Progenitor cell of endocrine pancreas (in vitro differentiated cells): Measurements from ENCODE around the gene BMPER. TPM values are rescaled to one million over a fixed set of nuclear protein-coding genes. Genes with fewer than 3 reads are reported as not detected.

Experiments
- DNase-seq: peaks from one replicate; pipeline ENCODE4 v3.0.0; 2021; ENCODE audit warnings: low spot score; ENCODE audit not compliant: unreplicated experiment
- H3K27ac Mint-ChIP-seq: 2 replicates; pipeline ENCODE4 v1.8.0; 2021; ENCODE audit warnings: mild to moderate bottlenecking, moderate library complexity, mixed read lengths
- H3K27me3 Mint-ChIP-seq: 2 replicates; pipeline ENCODE4 v1.8.0; 2021; ENCODE audit warnings: mixed read lengths
- H3K36me3 Mint-ChIP-seq: 2 replicates; pipeline ENCODE4 v1.8.0; 2022; ENCODE audit warnings: mixed read lengths; ENCODE audit not compliant: insufficient read depth
- H3K4me1 Mint-ChIP-seq: 2 replicates; pipeline ENCODE4 v1.8.0; 2021; ENCODE audit warnings: low read depth, mixed read lengths
- H3K4me3 Mint-ChIP-seq: 2 replicates; pipeline ENCODE4 v1.8.0; 2021; ENCODE audit warnings: low read depth, mild to moderate bottlenecking, moderate library complexity, mixed read lengths
- H3K9me3 Mint-ChIP-seq: 2 replicates; pipeline ENCODE4 v1.8.0; 2021; ENCODE audit warnings: low read depth, mixed read lengths
- CTCF ChIP-seq: fragments of 200-600 bp; sonication (generic); IDR thresholded peaks from one replicate; pipeline ENCODE4 v1.5.0; 2021; ENCODE audit warnings: antibody characterized with exemption, mild to moderate bottlenecking; ENCODE audit not compliant: unreplicated experiment
- long read RNA-seq: library from polyadenylated mRNA; unstranded; transcript quantifications from one replicate; pipeline ENCODE4 v2.0.0, GENCODE V29; 2020
- total RNA-seq: library from RNA; stranded (reverse); gene quantifications from 2 replicates; pipeline ENCODE4 v1.2.1, GENCODE V29; 2021

BMPER gene
- total RNA-seq: 0.36 and 0.69 TPM in 2 replicates
- long read RNA-seq, partial matches to known transcripts: 1 of 1 reads
- long read RNA-seq, other reads (novel, unspliced or antisense): 0 of 1 reads

GRCh38 chr7:33905389-33906032, at the start of gene BMPER:
Gene BMPER (plus strand): TSS chr7:33905539. CDS start chr7:33905614, 75 bp downstream.
- Mint-ChIP-seq H3K4me3 (peak within 1 kb of the TSS; percentile 76), H3K4me1 (peaks cover 4% of the 10 kb centered on the region), H3K9me3 (no peaks in the 10 kb centered on the region), H3K27me3 (peaks cover 76% of the 10 kb centered on the region), H3K36me3 (no peaks in the 10 kb centered on the region), H3K27ac (no peak within 1 kb of the TSS)
- no peak for TF ChIP-seq CTCF
- peak; percentile 48 for DNase-seq

GRCh38 chr7:33861947-33862346, 43.4 kb upstream of the BMPER start:
- peaks cover 9% of the 10 kb centered on the region for H3K27me3 Mint-ChIP-seq
- H3K4me1 Mint-ChIP-seq: no peaks in the 10 kb centered on the region
- no peak overlapping the region for H3K27ac Mint-ChIP-seq
- no peak overlapping the region for H3K4me3 Mint-ChIP-seq
- no peak for DNase-seq
- H3K9me3 Mint-ChIP-seq: no peaks in the 10 kb centered on the region
- no peaks in the 10 kb centered on the region for H3K36me3 Mint-ChIP-seq
- no peak for TF ChIP-seq CTCF

GRCh38 chr7:33862946-33863814, 42.2 kb upstream of the BMPER start:
- H3K4me1 Mint-ChIP-seq: no peaks in the 10 kb centered on the region

GRCh38 chr7:33868166-33868565, 37.2 kb upstream of the BMPER start:
- Mint-ChIP-seq H3K4me3 (no peak overlapping the region), H3K27me3 (peaks cover 12% of the 10 kb centered on the region), H3K4me1 (no peaks in the 10 kb centered on the region), H3K27ac (no peak overlapping the region), H3K9me3 (no peaks in the 10 kb centered on the region), H3K36me3 (no peaks in the 10 kb centered on the region)
- TF ChIP-seq CTCF: no peak
- no peak for DNase-seq

More at GRCh38 chr7:33862946-33863814, 42.2 kb upstream of the BMPER start:
- no peaks in the 10 kb centered on the region for H3K9me3 Mint-ChIP-seq
- no peak for DNase-seq
- TF ChIP-seq CTCF: no peak
- peaks cover 7% of the 10 kb centered on the region for H3K27me3 Mint-ChIP-seq
- no peak overlapping the region for H3K4me3 Mint-ChIP-seq
- no peak overlapping the region for H3K27ac Mint-ChIP-seq
- no peaks in the 10 kb centered on the region for H3K36me3 Mint-ChIP-seq

GRCh38 chr7:33869176-33869575, 36.2 kb upstream of the BMPER start:
- no peak for TF ChIP-seq CTCF
- H3K27me3 Mint-ChIP-seq: peaks cover 15% of the 10 kb centered on the region
- no peaks in the 10 kb centered on the region for H3K36me3 Mint-ChIP-seq
- H3K9me3 Mint-ChIP-seq: no peaks in the 10 kb centered on the region
- no peak overlapping the region for H3K27ac Mint-ChIP-seq
- DNase-seq: no peak
- H3K4me1 Mint-ChIP-seq: no peaks in the 10 kb centered on the region
- no peak overlapping the region for H3K4me3 Mint-ChIP-seq
